Left lung (tissue), 10 donors: Measurements from ENCODE around the gene HPSE2. TPM values are rescaled to one million over a fixed set of nuclear protein-coding genes. Genes with fewer than 3 reads are reported as not detected.

ENCODE experiments used
- ATAC-seq: fragments of 200-7000 bp; cut with Tn5 transposase; one replicate; pipeline ENCODE4 v1.9.1; 2020; ENCODE audit warnings: moderate library complexity
- DNase-seq, 4 donors: peaks; one replicate each; pipeline ENCODE4 v3.0.0-alpha.2; 2013 to 2020
- H3K27ac ChIP-seq, 2 donors: fragments of 200-600 bp; sonication (generic) in 1 of 2; one replicate each; pipeline versions ENCODE4 v1.5.0 to v1.8.0; 2020 to 2021
- H3K27me3 ChIP-seq, 2 donors: fragments of 200-600 bp; sonication (generic) in 1 of 2; one replicate each; pipeline versions ENCODE4 v1.5.0 to v1.8.0; 2020 to 2021
- H3K36me3 ChIP-seq, 2 donors: fragments of 200-600 bp; sonication (generic) in 1 of 2; one replicate each; pipeline versions ENCODE4 v1.5.0 to v1.8.0; 2020 to 2021
- H3K4me1 ChIP-seq, 2 donors: fragments of 200-600 bp; one replicate each; pipeline ENCODE4 v1.8.0; 2021
- H3K4me3 ChIP-seq, 2 donors: fragments of 200-600 bp; sonication (generic) in 1 of 2; one replicate each; pipeline versions ENCODE4 v1.5.0 to v1.8.0; 2020 to 2021; ENCODE audit warnings: mild to moderate bottlenecking in 1 of 2
- H3K9me3 ChIP-seq, 2 donors: fragments of 200-600 bp; sonication (generic) in 1 of 2; one replicate each; pipeline versions ENCODE4 v1.5.0 to v1.8.0; 2020 to 2021
- intact Hi-C, 2 donors: fragments of 100-400 bp; cut with DNase I; formaldehyde crosslinking; loops; one replicate each; pipeline versions ENCODE4 v1.11.2 to v1.14.2; 2022
- polyA plus RNA-seq, 6 donors: library from polyadenylated mRNA; unstranded; fragments of 120-200 nt; gene quantifications; one replicate each; pipeline ENCODE4 v1.2.1, GENCODE V29; 2013; ENCODE audit not compliant: insufficient read length in 6 of 6
- total RNA-seq, 2 donors: library from RNA; stranded (reverse); fragmentation: NEBNext Ultra II Directional; extraction: Animal tissue kit (Norgen Biotek cat#: 25700); gene quantifications; one replicate each; pipeline ENCODE4 v1.2.1, GENCODE V29; 2021
- TF ChIP-seq, protein P1 (sequence below), 2 donors: fragments of 200-600 bp; sonication (generic) in 1 of 2; IDR thresholded peaks; one replicate each; pipeline versions ENCODE4 v1.5.0 to v1.8.0; 2021; ENCODE audit warnings: antibody characterized with exemption in 2 of 2
- donor health status: DM: no; HTN: yes; CAD: no.
- donor health status: DM: no; HTN: no; CAD: no.

Gene HPSE2
- total and polyA plus RNA-seq, 8 donors, result 0.50 to 20.4 (median 12.1) TPM

- intact Hi-C loops, result no loop called here
- Histone ChIP-seq H3K4me1 (no peaks in the 10 kb centered on the region), H3K27me3 (no peaks in the 10 kb centered on the region), H3K9me3 (peaks cover 0 to 19% of the 10 kb centered on the region in 2 donors), H3K4me3 (no peak overlapping the region), H3K36me3 (no peaks in the 10 kb centered on the region), H3K27ac (no peak overlapping the region)
- no peak for ATAC-seq
- TF ChIP-seq, protein P1, sequence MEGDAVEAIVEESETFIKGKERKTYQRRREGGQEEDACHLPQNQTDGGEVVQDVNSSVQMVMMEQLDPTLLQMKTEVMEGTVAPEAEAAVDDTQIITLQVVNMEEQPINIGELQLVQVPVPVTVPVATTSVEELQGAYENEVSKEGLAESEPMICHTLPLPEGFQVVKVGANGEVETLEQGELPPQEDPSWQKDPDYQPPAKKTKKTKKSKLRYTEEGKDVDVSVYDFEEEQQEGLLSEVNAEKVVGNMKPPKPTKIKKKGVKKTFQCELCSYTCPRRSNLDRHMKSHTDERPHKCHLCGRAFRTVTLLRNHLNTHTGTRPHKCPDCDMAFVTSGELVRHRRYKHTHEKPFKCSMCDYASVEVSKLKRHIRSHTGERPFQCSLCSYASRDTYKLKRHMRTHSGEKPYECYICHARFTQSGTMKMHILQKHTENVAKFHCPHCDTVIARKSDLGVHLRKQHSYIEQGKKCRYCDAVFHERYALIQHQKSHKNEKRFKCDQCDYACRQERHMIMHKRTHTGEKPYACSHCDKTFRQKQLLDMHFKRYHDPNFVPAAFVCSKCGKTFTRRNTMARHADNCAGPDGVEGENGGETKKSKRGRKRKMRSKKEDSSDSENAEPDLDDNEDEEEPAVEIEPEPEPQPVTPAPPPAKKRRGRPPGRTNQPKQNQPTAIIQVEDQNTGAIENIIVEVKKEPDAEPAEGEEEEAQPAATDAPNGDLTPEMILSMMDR (IDR thresholded peaks at IDR 0.05), result no peak
- DNase-seq, result no peak
These were observed 305.9 kb downstream of the HPSE2 start for GRCh38 chr10:98929709-98930108.

DNA sequence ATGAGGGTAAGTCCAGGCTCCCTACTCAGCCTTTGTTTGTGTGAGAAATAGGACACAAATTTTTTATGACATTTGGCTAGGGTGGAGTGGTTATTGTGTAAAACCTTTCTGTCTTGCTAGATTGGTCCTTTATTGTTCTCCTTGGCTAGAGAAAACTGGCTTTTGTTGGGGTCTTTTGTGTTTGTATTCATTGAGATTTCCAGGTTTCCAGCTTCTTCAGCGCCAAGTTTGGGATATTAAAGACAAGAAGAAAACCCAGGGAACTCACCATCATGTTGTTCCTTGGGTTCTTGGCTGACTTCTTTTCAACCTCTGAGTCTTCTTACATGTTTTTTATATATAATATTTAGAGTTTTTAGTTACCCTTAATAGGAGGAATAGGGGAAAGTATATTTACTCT is 310.0 kb downstream of the HPSE2 start:
- Histone ChIP-seq H3K4me3 (no peak overlapping the region), H3K9me3 (peaks cover 0 to 2% of the 10 kb centered on the region in 2 donors), H3K27me3 (no peaks in the 10 kb centered on the region), H3K27ac (no peak overlapping the region), H3K36me3 (no peaks in the 10 kb centered on the region), H3K4me1 (no peaks in the 10 kb centered on the region)
- no peak for DNase-seq
- TF ChIP-seq, protein P1 (IDR thresholded peaks at IDR 0.05), result no peak
- intact Hi-C loops, result no loop called here
- ATAC-seq, result no peak

DNA sequence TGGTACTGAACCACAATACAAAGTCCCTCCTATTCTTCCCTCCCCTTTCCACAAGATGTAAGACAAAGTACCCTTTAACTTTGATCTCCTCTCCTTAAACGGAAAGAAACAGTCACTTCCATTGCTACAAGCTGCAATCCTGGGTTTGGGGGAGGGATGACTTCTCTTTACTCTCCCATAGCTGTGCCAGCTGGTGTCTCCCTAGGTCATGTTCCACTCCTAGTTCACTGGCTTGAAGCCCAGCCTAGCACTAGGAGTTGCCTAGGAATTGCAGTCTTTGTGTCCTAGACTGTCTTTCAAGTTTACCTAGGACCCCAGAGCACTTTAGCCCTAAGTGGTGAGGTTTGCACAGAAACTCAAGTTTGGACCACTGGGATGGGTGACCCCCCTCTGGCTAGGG is 311.1 kb downstream of the HPSE2 start:
- H3K36me3 ChIP-seq, result no peaks in the 10 kb centered on the region
- TF ChIP-seq, protein P1 (IDR thresholded peaks at IDR 0.05), result no peak
- H3K4me1 ChIP-seq, result no peaks in the 10 kb centered on the region
- ATAC-seq (no peak), DNase-seq (peak in 1 of 4 donors; percentile 21)
- no peak overlapping the region for H3K27ac ChIP-seq
- H3K4me3 ChIP-seq, result no peak overlapping the region
- no peaks in the 10 kb centered on the region for H3K27me3 ChIP-seq
- no peaks in the 10 kb centered on the region for H3K9me3 ChIP-seq
- intact Hi-C loops, result no loop called here

- DNase-seq (no peak), ATAC-seq (no peak)
- H3K9me3 ChIP-seq, result no peaks in the 10 kb centered on the region
- H3K4me1 ChIP-seq, result no peaks in the 10 kb centered on the region
- H3K36me3 ChIP-seq, result no peaks in the 10 kb centered on the region
- no peak overlapping the region for H3K4me3 ChIP-seq
- no peak overlapping the region for H3K27ac ChIP-seq
- no peaks in the 10 kb centered on the region for H3K27me3 ChIP-seq
- intact Hi-C loops, result no loop called here
- TF ChIP-seq, protein P1 (IDR thresholded peaks at IDR 0.05), result no peak
These were observed 314.3 kb downstream of the HPSE2 start for GRCh38 chr10:98921316-98921715.

- no peaks in the 10 kb centered on the region for H3K4me1 ChIP-seq
- TF ChIP-seq, protein P1 (IDR thresholded peaks at IDR 0.05), result no peak
- no peaks in the 10 kb centered on the region for H3K9me3 ChIP-seq
- DNase-seq (peak in 1 of 4 donors; percentile 46), ATAC-seq (no peak)
- no peaks in the 10 kb centered on the region for H3K36me3 ChIP-seq
- intact Hi-C loops, result no loop called here
- H3K27ac ChIP-seq, result no peak overlapping the region
- no peak overlapping the region for H3K4me3 ChIP-seq
- no peaks in the 10 kb centered on the region for H3K27me3 ChIP-seq
These were observed 314.8 kb downstream of the HPSE2 start for GRCh38 chr10:98920807-98921206.
